IMR-90 (cell line): ENCODE results near the gene PPP1R3E. TPM values are rescaled to one million over a fixed set of nuclear protein-coding genes. Genes with fewer than 3 reads are reported as not detected.

Experiments
- ATAC-seq: fragments of 200-7000 bp; cut with Tn5 transposase; 2 replicates; pipeline ENCODE4 v1.9.1; 2020; ENCODE audit warnings: low read depth, mild to moderate bottlenecking, moderate library complexity
- BruUV-seq: library from RNA; stranded (reverse); fragments of 400-500 nt; replicated peaks from 2 replicates; lab custom pipeline; 2021; lab: Mats Ljungman, UMichigan
- CTCF ChIA-PET: fragments of 300-600 bp; formaldehyde crosslinking; extraction: SDS; loops from one replicate; lab custom pipeline; 2021; ENCODE audit warnings: antibody characterized with exemption; lab: Yijun Ruan, JAX
- POLR2A ChIA-PET: fragments of 300-600 bp; sonication (Branson Sonifier 250); formaldehyde crosslinking; loops from one replicate; lab custom pipeline; 2022; ENCODE audit warnings: antibody characterized with exemption; ENCODE audit not compliant: unreplicated experiment; lab: Charles Lee
- DNase-seq: peaks from one replicate; pipeline ENCODE4 v3.0.0; 2013
- H2AFZ ChIP-seq: replicated peaks from 2 replicates; pipeline ENCODE3; 2013; ENCODE audit warnings: low read length, mild to moderate bottlenecking; ENCODE audit not compliant: poor library complexity
- H2AK5ac ChIP-seq: 2 replicates; pipeline ENCODE4 v1.6.1; 2013; ENCODE audit warnings: low read depth, low read length, inconsistent platforms
- H2AK9ac ChIP-seq: replicated peaks from 2 replicates; pipeline ENCODE3; 2013; ENCODE audit warnings: mild to moderate bottlenecking, low read depth, low read length, moderate library complexity; ENCODE audit not compliant: poor library complexity
- H2BK120ac ChIP-seq: 2 replicates; pipeline ENCODE4 v1.6.1; 2013; ENCODE audit warnings: low read depth, low read length, inconsistent platforms
- H2BK15ac ChIP-seq: 3 replicates; pipeline ENCODE4 v1.6.1; 2013; ENCODE audit warnings: low read depth, low read length, inconsistent platforms
- H2BK20ac ChIP-seq: 2 replicates; pipeline ENCODE4 v1.6.1; 2013; ENCODE audit warnings: low read depth, mild to moderate bottlenecking, inconsistent platforms, low read length, moderate library complexity
- H2BK5ac ChIP-seq: 2 replicates; pipeline ENCODE4 v1.6.1; 2013; ENCODE audit warnings: mild to moderate bottlenecking, low read depth, low read length, inconsistent platforms; ENCODE audit not compliant: poor library complexity, severe bottlenecking
- H3K14ac ChIP-seq: replicated peaks from 2 replicates; pipeline ENCODE4 v1.6.1; 2013; ENCODE audit warnings: low read depth, low read length, inconsistent platforms
- H3K18ac ChIP-seq: 2 replicates; pipeline ENCODE4 v1.6.1; 2013; ENCODE audit warnings: low read depth, low read length, control low read depth
- H3K23ac ChIP-seq: 2 replicates; pipeline ENCODE4 v1.6.1; 2013; ENCODE audit warnings: low read depth, low read length, inconsistent platforms
- H3K27ac ChIP-seq: 2 replicates; pipeline ENCODE4 v1.5.1; 2013; ENCODE audit warnings: mild to moderate bottlenecking, control low read depth, low read length; ENCODE audit not compliant: insufficient read depth
- H3K27me3 ChIP-seq: 2 replicates; pipeline ENCODE4 v1.6.1; 2013; ENCODE audit warnings: low read length; ENCODE audit not compliant: control insufficient read depth, insufficient read depth
- H3K36me3 ChIP-seq: 2 replicates; pipeline ENCODE4 v1.6.1; 2013; ENCODE audit warnings: low read length, mixed read lengths; ENCODE audit not compliant: control insufficient read depth, insufficient read depth
- H3K4ac ChIP-seq: 2 replicates; pipeline ENCODE4 v1.6.1; 2013; ENCODE audit warnings: low read depth, low read length, inconsistent platforms
- H3K4me1 ChIP-seq: 2 replicates; pipeline ENCODE4 v1.6.1; 2013; ENCODE audit warnings: low read length, mixed read lengths; ENCODE audit not compliant: control insufficient read depth, insufficient read depth
- H3K4me2 ChIP-seq: 2 replicates; pipeline ENCODE4 v1.6.1; 2013; ENCODE audit warnings: low read depth, mild to moderate bottlenecking, control low read depth, low read length, moderate library complexity
- H3K4me3 ChIP-seq: 2 replicates; pipeline ENCODE4 v1.5.1; 2013; ENCODE audit warnings: low read depth, mild to moderate bottlenecking, control low read depth, low read length, moderate library complexity; ENCODE audit not compliant: insufficient read depth
- H3K56ac ChIP-seq: 2 replicates; pipeline ENCODE4 v1.6.1; 2013; ENCODE audit warnings: low read length, inconsistent platforms; ENCODE audit not compliant: insufficient read depth; ENCODE audit errors: extremely low read depth
- H3K79me1 ChIP-seq, 2 experiments: 2 replicates each; pipeline ENCODE4 v1.6.1; 2013; ENCODE audit warnings: low read length in 2 of 2, inconsistent platforms in 1 of 2, low read depth in 1 of 2
- H3K9ac ChIP-seq: 2 replicates; pipeline ENCODE4 v1.6.1; 2013; ENCODE audit warnings: low read depth, low read length, control low read depth
- H3K9me1 ChIP-seq: 2 replicates; pipeline ENCODE4 v1.6.1; 2013; ENCODE audit warnings: low read length, inconsistent platforms; ENCODE audit not compliant: insufficient read depth
- H3K9me3 ChIP-seq: 2 replicates; pipeline ENCODE4 v1.6.1; 2013; ENCODE audit warnings: low read length; ENCODE audit not compliant: control insufficient read depth, insufficient read depth
- H4K20me1 ChIP-seq: 2 replicates; pipeline ENCODE4 v1.6.1; 2013; ENCODE audit warnings: low read length, inconsistent platforms; ENCODE audit not compliant: insufficient read depth
- H4K5ac ChIP-seq: 2 replicates; pipeline ENCODE4 v1.6.1; 2013; ENCODE audit warnings: mild to moderate bottlenecking, low read depth, low read length, control low read depth
- H4K8ac ChIP-seq, 2 experiments: 2 replicates each; pipeline ENCODE4 v1.6.1; 2013; ENCODE audit warnings: low read depth in 2 of 2, low read length in 2 of 2, control low read depth in 1 of 2, inconsistent platforms in 1 of 2
- H4K91ac ChIP-seq: 2 replicates; pipeline ENCODE4 v1.6.1; 2013; ENCODE audit warnings: low read depth, low read length, inconsistent platforms; ENCODE audit not compliant: insufficient read depth
- BHLHE40 ChIP-seq: fragments of 150-350 bp; IDR thresholded peaks from 2 replicates; pipeline ENCODE4 v1.6.1; 2016; ENCODE audit warnings: mild to moderate bottlenecking, low read depth, low read length
- CEBPB ChIP-seq: IDR thresholded peaks from 2 replicates; pipeline ENCODE4 v1.6.1; 2012; ENCODE audit warnings: low read depth, low read length, improper control_type of control experiment
- CHD1 ChIP-seq: IDR thresholded peaks from 2 replicates; pipeline ENCODE4 v1.6.1; 2012; ENCODE audit warnings: low read depth, low read length, improper control_type of control experiment
- ELK1 ChIP-seq: fragments of 150-350 bp; IDR thresholded peaks from 2 replicates; pipeline ENCODE4 v1.6.1; 2016; ENCODE audit warnings: low read depth, mild to moderate bottlenecking, low read length, moderate library complexity, borderline replicate concordance
- FOS ChIP-seq: fragments of 150-350 bp; IDR thresholded peaks from 2 replicates; pipeline ENCODE4 v1.6.1; 2016; ENCODE audit warnings: low read depth, low read length
- MAZ ChIP-seq: IDR thresholded peaks from 2 replicates; pipeline ENCODE4 v1.6.1; 2012; ENCODE audit warnings: low read depth, mild to moderate bottlenecking, low read length, improper control_type of control experiment, moderate library complexity, borderline replicate concordance
- MXI1 ChIP-seq: IDR thresholded peaks from 2 replicates; pipeline ENCODE4 v1.6.1; 2012; ENCODE audit warnings: low read depth, mild to moderate bottlenecking, low read length, moderate library complexity, borderline replicate concordance
- NFE2L2 ChIP-seq: fragments of 150-350 bp; IDR thresholded peaks from 2 replicates; pipeline ENCODE4 v1.6.1; 2016; ENCODE audit warnings: low read depth, mild to moderate bottlenecking, low read length
- POLR2A ChIP-seq: IDR thresholded peaks from 2 replicates; pipeline ENCODE4 v1.6.1; 2012; ENCODE audit warnings: mild to moderate bottlenecking, low read depth, low read length
- RAD21 ChIP-seq: IDR thresholded peaks from 2 replicates; pipeline ENCODE4 v1.6.1; 2012; ENCODE audit warnings: low read length, improper control_type of control experiment
- RCOR1 ChIP-seq: IDR thresholded peaks from 2 replicates; pipeline ENCODE4 v1.6.1; 2012; ENCODE audit warnings: mild to moderate bottlenecking, low read length, improper control_type of control experiment; ENCODE audit not compliant: insufficient replicate concordance
- RFX5 ChIP-seq: IDR thresholded peaks from 2 replicates; pipeline ENCODE4 v1.8.0; 2012; ENCODE audit warnings: low read depth, mild to moderate bottlenecking, low read length, moderate library complexity
- SMC3 ChIP-seq: fragments of 150-350 bp; IDR thresholded peaks from 2 replicates; pipeline ENCODE4 v1.6.1; 2016; ENCODE audit warnings: low read depth, mild to moderate bottlenecking, antibody characterized with exemption, low read length, moderate library complexity
- WGBS, 2 experiments: methylation state at CpG; one replicate each; pipeline versions ENCODE4 v1.1.5 to v1.1.7; 2013; ENCODE audit warnings: missing lambda C conversion rate in 2 of 2; ENCODE audit not compliant: insufficient read length in 1 of 2; ENCODE audit errors: extremely low coverage in 2 of 2; 5-methylcytosine and 5-hydroxymethylcytosine counted together
- dilution Hi-C: fragments of 300-500 bp; cut with HindIII; formaldehyde crosslinking; loops from one replicate; pipeline ENCODE4 v1.14.3; 2018; ENCODE audit warnings: low sequenced_read_pairs; ENCODE audit not compliant: unreplicated experiment
- in situ Hi-C: fragments of 300-500 bp; cut with MboI; formaldehyde crosslinking; loops from 3 replicates; pipeline ENCODE4 v1.14.3; 2019; ENCODE audit warnings: low sequenced_read_pairs, inconsistent platforms, mixed read lengths
- intact Hi-C: fragments of 100-400 bp; cut with micrococcal nuclease; formaldehyde crosslinking; loops from 2 replicates; pipeline ENCODE4 v1.10.0; 2022
- polyA plus RNA-seq, 3 experiments: library from polyadenylated mRNA; depleted of rRNA; stranded (reverse); fragments of >200 nt; gene quantifications; 2 replicates each; pipeline ENCODE4 v1.2.3, GENCODE V29; 2012; ENCODE audit warnings: low replicate concordance in 1 of 3
- total RNA-seq: library from RNA; depleted of rRNA; stranded (reverse); fragments of >200 nt; gene quantifications from 2 replicates; pipeline ENCODE4 v1.2.3, GENCODE V29; 2012
- TF ChIP-seq, protein P1 (sequence below): conservative IDR thresholded peaks from 2 replicates; pipeline ENCODE4 v1.5.1; 2012; ENCODE audit warnings: mild to moderate bottlenecking, low read depth, low read length, improper control_type of control experiment

The PPP1R3E gene
- total and polyA plus RNA-seq, 2 of the 4 experiments (the other 2 are of a cell fraction): 1.3 to 3.5 TPM

- TF ChIP-seq RCOR1 (no peak), MAZ (no peak), RAD21 (no peak), NFE2L2 (no peak), SMC3 (no peak), FOS (no peak)
Measured at GRCh38 chr14:23316300-23316699, 13.6 kb upstream of the PPP1R3E start (continued).

DNA sequence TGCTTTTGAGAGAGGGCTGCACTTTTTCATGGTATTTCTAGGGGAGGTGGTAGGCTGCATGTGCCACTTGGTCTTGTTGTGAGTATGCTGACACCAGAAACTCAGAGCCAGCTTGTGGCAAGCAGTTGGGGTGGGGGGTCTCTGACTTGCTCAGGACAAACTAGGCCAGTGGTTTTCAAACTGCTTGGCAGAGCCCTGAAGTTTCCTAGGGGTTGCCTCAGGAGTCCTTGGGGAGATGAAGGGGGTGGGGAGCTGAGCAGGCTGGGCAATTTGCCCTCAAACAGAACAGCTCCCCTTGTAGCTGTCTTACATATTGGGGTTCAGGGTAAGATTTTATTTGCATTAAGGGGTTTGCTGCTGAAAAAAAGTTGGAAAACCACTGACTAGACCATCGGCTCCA, 7.9 kb upstream of the PPP1R3E start:
- Histone ChIP-seq H4K5ac (no peak overlapping the region), H2BK20ac (no peak overlapping the region), H2AFZ (no peak overlapping the region), H2AK5ac (no peak overlapping the region), H3K14ac (no peak overlapping the region), H3K4me1 (peaks cover 19% of the 10 kb centered on the region), H3K4me3 (no peak overlapping the region), H4K20me1 (peaks cover 35% of the 10 kb centered on the region), H2AK9ac (no peak overlapping the region), H3K18ac (no peak overlapping the region), H3K4me2 (no peak overlapping the region), H4K91ac (no peak overlapping the region), H3K9me1 (peaks cover 20% of the 10 kb centered on the region; the same call in 1 of the 2 replicates), H3K4ac (no peak overlapping the region), H3K56ac (no peak overlapping the region), H2BK120ac (no peak overlapping the region), H3K36me3 (peaks cover 37% of the 10 kb centered on the region), H3K79me1 (peaks cover 20 to 53% of the 10 kb centered on the region in 2 experiments), H2BK15ac (no peak overlapping the region), H3K9ac (no peak overlapping the region), H4K8ac (no peak overlapping the region), H3K27ac (no peak overlapping the region), H3K23ac (no peak overlapping the region), H3K27me3 (no peaks in the 10 kb centered on the region), H2BK5ac (no peak overlapping the region), H3K9me3 (no peaks in the 10 kb centered on the region)
- dilution Hi-C loops: no loop called here
- in situ Hi-C loops: loop anchor here (25.0 kb wide), 3 partner anchors 773 to 1127 kb away; partner anchors contain the start of genes CBLN3, EMC9, FITM1 and KHNYN
- ChIA-PET POLR2A (no interaction called here), CTCF (interaction anchor here (0.6 kb wide), 1 partner anchor 164 kb away, joined by 3 read pairs; no protein-coding TSS in a partner anchor)
- no peak for DNase-seq
- ATAC-seq: no peak
- intact Hi-C loops: no loop called here
- no CpG with 5 or more reads among the region's 1 CpG for WGBS, 2 experiments
- no TSS peak for BruUV-seq
- TF ChIP-seq SMC3: no peak
- no peak for TF ChIP-seq MXI1
- no peak for TF ChIP-seq BHLHE40
- TF ChIP-seq RFX5: no peak
- no peak for TF ChIP-seq FOS
- no peak for TF ChIP-seq CHD1
- TF ChIP-seq POLR2A: no peak
- no peak for TF ChIP-seq MAZ
- TF ChIP-seq, protein P1, sequence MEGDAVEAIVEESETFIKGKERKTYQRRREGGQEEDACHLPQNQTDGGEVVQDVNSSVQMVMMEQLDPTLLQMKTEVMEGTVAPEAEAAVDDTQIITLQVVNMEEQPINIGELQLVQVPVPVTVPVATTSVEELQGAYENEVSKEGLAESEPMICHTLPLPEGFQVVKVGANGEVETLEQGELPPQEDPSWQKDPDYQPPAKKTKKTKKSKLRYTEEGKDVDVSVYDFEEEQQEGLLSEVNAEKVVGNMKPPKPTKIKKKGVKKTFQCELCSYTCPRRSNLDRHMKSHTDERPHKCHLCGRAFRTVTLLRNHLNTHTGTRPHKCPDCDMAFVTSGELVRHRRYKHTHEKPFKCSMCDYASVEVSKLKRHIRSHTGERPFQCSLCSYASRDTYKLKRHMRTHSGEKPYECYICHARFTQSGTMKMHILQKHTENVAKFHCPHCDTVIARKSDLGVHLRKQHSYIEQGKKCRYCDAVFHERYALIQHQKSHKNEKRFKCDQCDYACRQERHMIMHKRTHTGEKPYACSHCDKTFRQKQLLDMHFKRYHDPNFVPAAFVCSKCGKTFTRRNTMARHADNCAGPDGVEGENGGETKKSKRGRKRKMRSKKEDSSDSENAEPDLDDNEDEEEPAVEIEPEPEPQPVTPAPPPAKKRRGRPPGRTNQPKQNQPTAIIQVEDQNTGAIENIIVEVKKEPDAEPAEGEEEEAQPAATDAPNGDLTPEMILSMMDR: no peak
- TF ChIP-seq CEBPB: no peak
- TF ChIP-seq NFE2L2: no peak
- TF ChIP-seq ELK1: no peak
- no peak for TF ChIP-seq RCOR1
- TF ChIP-seq RAD21: no peak
